ENCODE results near the gene TBL3.

The TBL3 gene

DNA sequence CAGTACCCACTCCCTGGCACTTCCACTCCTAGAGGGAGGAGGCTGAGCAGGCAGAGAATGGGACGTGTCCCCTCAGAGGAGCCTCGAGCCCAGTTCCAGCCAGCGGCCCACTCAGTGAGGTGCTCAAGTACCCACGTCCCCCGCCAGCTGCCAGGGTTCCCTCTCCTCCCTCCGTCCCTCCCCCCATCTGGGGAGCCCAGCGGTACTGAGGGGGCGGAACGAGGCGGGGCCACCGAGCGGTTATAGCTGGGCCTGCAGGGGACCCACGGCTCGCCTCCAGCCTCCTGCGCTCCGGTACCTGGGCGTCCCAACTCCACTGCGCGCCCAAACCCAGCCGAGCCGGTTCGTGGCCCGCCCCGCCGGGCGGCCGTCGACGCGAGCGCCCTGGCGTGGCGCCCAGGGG, 47.7 kb downstream of the TBL3 start, which contains the start of gene NPW:
NPW (plus strand) TSS at position 268 of the 403 bp plus-strand sequence.
- DNase-seq (ENCODE audit: low read depth), result peak; percentile 41

DNA sequence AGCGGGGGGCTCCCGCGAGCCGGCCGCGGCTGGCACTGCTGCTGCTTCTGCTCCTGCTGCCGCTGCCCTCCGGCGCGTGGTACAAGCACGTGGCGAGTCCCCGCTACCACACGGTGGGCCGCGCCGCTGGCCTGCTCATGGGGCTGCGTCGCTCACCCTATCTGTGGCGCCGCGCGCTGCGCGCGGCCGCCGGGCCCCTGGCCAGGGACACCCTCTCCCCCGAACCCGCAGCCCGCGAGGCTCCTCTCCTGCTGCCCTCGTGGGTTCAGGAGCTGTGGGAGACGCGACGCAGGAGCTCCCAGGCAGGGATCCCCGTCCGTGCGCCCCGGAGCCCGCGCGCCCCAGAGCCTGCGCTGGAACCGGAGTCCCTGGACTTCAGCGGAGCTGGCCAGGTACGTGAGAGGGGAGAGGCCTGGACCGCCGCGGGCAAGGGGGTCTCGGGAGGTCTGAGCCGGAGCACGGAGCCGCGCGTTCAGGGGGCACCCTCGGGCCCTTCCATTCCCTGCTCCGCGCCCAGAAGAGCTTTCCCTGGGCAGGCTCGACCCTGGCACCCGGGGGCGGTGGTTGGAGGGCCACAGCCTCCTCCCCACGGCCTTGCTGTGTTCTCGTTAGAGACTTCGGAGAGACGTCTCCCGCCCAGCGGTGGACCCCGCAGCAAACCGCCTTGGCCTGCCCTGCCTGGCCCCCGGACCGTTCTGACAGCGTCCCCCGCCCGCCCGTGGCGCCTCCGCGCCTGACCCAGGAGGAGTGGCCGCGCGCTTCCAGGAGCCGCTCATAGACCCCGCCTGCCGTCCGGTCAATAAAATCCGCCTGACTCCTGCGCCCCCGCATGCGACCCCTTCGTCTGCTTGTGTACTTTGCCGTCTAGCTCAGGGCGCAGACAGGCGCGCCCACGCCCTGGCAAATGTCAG, 48.3 kb downstream of the TBL3 start:
- no peak for DNase-seq (ENCODE audit: low read depth)

DNA sequence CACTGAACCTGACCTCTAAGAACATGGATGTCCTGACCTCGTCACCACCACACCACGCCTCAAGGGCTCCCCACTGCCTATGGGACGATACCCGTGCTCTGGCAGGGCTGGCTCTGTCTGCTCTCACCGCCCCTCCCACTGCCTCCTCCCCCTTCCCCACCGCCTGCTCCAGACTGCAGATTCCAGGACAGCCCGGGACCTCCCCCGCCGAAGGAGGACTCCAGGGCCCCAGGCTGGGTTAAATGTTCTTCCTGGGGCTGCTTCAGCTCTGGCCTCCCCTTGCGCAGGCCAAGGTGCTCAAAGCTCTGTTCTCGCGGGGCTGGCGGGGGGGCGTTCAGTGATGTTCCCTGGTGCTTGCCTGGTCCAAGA, 50.9 kb downstream of the TBL3 start:
- no peak for DNase-seq (ENCODE audit: low read depth)

DNA sequence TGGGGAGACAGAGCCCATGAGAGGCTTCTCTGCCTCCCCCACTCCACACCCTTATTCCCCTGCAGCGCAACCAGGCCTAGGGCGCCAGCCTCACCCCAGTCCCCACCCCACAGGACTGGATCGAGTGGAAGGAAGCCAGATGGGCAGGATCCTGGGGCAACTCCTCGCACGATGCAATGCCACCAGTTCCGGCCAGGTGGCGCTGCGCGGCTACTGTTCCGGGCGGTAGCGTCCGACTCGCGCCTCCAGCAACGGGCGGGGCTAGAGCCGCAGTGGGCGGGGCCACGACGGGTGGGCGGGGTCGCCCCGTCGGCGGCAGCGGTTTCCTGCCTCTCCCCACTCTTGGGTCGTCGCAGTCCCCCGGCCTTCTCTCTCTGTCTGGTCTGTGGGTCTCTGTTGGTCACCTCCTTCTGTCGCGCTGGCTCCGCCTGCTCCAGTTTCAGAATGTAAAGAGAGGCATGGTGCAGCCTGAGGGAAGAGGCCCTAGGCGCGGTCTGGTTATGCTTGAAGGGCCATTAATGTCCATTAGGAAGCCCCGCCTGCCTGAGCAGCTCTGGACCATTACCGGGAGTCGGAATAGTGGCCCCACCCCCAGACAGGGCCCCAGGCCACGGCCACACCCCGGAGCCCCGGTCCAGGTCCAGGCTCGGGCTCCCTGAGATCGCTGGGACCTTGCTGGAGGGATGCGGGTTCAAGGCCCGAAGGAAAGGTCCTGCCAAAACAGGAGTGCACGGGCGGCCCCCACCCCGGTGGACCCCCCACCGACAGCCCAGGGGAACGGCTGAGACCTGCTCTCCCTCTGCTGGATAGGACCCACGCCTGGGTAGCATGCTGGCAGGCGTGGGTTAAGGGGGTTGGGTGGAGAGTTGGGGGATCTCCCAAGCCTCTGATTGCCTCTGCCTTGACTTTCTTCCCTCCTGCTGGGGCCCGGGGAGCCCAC, 51.5 kb downstream of the TBL3 start:
- peak; percentile 94 for DNase-seq (ENCODE audit: low read depth)

DNA sequence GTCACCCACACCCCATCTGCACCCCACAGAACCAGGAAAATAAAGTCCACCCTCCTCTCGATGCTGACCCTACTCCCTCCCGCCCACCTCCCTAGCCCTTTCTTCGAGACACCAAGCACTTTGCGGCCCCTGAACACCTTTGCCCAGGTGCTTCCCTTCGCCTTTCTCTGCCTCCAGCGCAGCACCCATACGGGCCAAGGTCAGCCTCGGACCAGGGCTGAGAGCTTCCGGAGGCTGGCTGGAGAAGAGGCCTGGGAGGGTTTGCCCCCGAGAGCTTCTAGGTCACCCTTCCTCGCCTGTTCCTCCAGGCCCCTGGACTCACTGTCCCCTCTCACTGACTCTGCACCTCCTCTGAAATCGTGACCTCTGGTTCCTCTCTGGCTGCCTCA, 52.2 kb downstream of the TBL3 start:
- no peak for DNase-seq (ENCODE audit: low read depth)

DNA sequence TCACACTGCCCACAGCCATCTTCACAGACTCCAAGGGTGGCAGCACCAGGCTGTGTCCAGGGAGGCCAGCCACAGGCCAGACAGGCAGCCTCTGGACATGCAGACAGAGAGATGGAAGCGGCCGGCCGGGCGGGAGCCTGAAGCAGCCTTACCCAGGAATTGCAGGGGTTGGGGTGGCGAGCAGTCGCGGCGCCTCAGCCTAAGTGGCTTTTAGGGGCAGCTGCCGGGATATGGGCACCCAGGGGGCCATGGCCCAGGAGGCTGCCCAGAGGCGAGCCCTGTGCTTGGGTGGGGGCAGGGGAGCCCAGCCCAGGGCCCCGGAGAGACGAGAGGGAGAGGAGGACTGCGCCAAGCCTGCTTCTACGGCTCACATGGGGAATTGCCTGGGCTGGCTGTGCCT, 53.4 kb downstream of the TBL3 start:
- DNase-seq (ENCODE audit: low read depth), result no peak

DNA sequence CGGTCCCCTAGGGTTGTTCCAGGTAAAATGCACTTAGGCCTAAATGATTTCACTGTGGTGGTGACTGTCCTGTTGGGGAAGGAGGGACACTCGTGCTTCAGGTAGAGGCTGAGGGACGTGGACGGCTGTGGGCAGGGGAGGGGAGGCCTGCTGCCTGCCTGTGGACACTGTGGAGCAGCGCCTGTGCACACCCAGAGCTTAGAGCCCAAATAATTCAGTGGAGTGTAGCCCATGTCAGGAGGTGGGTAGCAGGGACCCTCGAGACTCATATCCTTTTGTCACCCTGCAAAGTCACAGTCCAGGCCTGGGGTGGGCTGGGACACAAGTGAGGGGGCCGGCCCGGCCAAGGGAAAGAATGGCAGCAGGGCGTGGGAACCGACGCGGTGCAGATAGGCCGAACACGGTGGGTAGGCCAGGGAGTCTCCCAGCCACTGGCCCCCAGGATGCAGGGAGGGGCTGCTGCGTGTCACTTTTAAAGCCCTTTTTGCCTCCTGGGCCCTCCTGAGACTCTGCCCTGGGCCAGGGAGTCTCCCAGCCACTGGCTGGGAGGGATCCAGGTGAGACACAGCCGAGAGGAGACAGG, 54.1 kb downstream of the TBL3 start:
- no peak for DNase-seq (ENCODE audit: low read depth)

DNA sequence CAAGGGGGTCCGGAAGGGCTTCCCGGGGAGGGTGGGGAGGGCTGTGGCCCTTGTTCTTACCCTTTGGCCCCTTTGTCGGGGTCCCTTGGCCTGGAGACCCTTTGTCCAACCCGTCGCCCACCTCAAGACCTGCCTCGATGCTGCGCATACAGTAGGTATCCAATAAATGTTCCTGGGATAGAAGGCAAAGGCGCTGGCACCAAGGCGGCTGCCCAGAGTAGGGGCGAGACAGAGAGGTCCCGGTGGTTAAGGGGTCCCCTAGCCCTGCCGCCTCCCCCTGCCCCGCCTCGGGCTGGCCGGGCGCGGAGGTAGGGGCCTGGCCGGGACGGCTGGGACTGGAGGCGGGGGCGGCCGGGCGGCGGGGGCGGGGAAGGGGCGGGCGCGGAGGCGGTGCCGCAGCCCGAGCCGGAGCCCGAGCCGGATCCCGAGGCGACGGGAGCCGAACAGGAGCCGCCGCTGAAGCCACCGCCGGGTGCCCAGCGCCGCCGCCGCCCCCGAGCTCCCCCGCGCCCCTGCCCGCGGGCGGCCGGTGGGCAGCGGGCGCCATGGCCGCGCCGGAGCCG, 54.7 kb downstream of the TBL3 start, which contains the start of gene NHERF2:
NHERF2 (plus strand) TSS at position 442 of the 563 bp plus-strand sequence; CDS start at position 546, 104 bp downstream.
- no peak for DNase-seq (ENCODE audit: low read depth)

DNA sequence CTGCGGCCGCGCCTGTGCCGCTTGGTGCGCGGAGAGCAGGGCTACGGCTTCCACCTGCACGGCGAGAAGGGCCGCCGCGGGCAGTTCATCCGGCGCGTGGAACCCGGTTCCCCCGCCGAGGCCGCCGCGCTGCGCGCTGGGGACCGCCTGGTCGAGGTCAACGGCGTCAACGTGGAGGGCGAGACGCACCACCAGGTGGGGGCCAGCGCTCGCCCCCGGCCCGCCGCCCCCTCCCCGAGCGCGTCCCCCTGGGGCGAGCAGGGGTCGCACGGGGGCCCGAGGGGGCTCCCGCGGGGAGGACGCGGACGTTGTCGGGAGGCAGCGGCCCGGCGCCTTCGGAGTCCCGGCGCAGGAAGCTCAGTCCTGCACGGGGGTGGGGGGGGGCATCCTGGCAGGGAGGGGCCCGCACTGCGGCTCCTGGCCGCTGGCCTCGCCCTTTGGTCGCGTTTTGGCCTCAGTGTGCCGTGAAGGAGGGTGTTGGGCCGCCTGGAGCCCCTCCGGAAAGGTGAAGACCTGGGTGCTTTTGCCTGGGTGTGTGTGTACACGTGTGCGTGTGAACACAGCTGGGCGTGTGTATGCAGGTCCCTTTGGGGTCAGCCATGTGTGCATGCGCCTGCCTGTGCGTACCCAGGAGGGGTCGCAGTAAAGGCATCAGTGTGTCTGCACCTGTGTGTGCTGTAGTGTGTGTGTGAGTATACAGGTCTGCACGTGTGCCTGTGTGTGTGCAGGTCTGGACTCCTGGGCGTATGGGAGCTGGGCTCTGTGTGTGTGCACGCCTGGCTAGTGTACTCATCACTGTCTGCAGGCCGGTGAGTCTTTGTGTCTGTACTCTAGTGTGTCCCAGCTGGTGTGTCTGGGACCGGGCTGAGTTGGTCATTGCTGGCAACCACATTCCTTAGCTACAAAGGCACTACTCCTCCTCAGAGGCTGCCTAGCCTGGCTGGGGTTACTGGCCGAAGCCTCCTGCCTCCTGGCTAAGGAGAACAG, 55.5 kb downstream of the TBL3 start:
- DNase-seq (ENCODE audit: low read depth), result no peak

DNA sequence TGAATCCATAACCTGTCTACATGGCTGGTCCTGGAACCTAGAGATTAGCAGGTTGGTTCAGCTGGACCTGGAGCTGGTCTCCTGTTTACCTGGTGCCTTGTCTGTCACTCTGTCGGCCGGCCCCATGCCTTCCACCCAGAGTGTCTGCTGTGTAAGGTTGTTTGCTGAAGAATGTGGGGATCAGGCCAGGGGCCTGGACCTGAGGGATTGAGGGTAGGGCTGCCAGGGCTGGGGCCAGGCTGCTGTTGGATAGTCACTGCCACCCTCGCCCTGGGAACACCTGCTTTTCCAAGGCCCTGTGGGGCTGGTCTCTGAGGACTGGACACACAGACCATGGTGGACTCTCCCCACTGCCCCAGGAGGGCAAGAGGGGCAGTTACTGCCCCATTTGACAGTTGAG, 56.3 kb downstream of the TBL3 start:
- no peak for DNase-seq (ENCODE audit: low read depth)

DNA sequence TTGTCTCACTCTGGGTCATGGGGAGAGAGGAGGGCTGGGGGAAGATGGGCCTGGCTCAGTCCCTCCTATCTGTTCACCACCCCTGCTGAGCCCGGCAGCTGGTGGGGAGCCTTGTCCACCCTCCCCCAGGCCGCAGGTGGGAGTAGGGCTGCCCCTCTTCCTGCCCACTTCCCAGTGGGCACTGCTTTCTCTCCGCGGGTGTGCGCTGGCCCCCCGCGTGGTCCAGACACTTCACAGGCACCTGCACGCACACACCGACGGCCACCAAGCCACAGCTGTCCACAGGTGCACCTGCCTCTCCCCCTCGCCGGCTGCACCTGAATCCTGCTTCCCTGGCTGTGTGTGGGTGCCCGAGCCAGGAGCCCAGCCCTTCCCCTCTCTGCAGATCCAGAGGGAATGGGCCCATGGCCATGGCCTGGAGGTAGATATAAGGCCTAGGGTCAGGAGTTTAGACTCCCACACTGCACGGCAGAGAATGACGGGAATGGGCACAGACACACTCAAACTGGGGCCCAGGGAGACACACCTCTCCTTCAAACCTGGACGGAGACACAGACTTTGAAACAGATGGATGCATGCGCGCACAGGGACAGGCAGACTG, 56.9 kb downstream of the TBL3 start:
- no peak for DNase-seq (ENCODE audit: low read depth)

DNA sequence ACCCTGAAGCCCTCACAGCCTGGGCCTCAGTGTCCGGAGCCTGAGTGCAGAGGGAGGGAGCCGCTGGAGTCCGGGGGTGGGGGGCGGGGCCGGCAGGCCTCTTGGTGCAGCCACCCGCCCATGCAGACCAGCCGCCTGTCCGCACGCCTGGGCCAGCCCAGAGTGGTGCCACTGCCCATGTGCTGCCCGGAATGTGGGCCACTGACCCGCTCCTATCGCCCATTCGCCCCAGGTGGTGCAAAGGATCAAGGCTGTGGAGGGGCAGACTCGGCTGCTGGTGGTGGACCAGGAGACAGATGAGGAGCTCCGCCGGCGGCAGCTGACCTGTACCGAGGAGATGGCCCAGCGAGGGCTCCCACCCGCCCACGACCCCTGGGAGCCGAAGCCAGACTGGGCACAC, 57.5 kb downstream of the TBL3 start:
- DNase-seq (ENCODE audit: low read depth), result no peak

DNA sequence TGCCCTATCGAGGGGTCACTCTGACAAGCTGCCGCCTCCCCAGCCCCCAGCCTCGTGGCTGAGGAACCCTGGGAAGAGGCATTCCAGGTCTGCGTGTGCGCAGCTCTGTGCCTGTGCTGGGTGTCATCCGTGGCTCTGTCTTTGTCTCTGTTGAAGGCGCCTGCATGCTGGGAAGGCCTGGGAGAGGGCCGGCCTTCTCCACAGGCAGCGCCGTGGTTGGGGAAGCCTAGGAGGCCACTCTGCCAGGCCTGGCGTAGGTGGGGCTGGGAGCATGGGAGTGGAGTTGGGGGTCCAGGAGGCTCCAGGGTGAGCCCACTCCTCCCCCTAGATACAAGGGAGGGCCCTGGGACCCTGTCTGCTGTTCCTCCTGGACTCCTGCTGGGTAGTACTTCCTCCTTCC, 58.2 kb downstream of the TBL3 start:
- DNase-seq (ENCODE audit: low read depth), result no peak

DNA sequence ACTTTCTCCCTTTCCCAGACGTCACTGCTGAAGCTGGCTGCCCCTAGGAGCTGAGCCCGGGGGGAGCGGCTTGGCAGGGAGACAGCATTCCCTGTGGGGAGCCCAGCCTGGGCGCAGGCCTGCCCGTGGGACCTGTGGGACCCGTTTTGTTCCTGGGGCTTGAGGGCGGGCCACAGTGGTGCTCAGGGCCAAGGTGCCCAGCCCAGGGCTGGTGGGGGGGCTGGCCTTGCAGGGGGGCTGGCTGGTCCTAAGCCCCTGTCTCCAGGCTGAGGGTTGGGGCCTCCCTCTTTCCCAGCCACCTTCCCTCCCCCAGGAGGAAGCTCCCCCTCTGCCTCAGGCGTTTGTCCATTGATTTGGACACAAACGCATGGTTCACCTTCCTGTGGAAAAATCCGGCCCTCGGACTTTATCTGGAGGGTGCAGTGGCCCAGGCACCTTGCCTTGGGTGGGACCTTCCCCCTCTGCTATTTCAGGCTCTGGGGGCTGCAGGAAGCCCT, 59.3 kb downstream of the TBL3 start:
- no peak for DNase-seq (ENCODE audit: low read depth)
